Keratinocyte (primary cell): ENCODE data around the gene ATG9B.

Experiments used
- CTCF ChIP-seq, 3 experiments: IDR thresholded peaks in 1 of 3; conservative IDR thresholded peaks in 1 of 3; optimal IDR thresholded peaks in 1 of 3; 2 replicates in 2 of 3; 3 replicates in 1 of 3; pipeline versions ENCODE3 to v1.5.1; 2011; ENCODE audit warnings: low read length in 3 of 3, mild to moderate bottlenecking in 3 of 3, moderate library complexity in 2 of 3, control low read depth in 1 of 3, inconsistent platforms in 1 of 3; ENCODE audit not compliant: insufficient read depth in 2 of 3; ENCODE audit errors: extremely low read depth in 1 of 3
- EZH2 ChIP-seq: IDR thresholded peaks from one replicate; pipeline ENCODE4 v1.6.1; 2012; ENCODE audit warnings: inconsistent platforms, mild to moderate bottlenecking, low read length, moderate library complexity

GRCh38 chr7:151009327-151010036 is 14.8 kb downstream of the ATG9B start:
- TF ChIP-seq CTCF (optimal IDR thresholded peaks at IDR 0.05 in 1 of 3, IDR thresholded peaks at IDR 0.05 in 1 of 3, conservative IDR thresholded peaks at IDR 0.05 in 1 of 3; ENCODE audit: extremely low read depth in 1 of 3, insufficient read depth in 2 of 3, low read length in 3 of 3) (no peak), EZH2 (no peak)
